NCI-H774 (cell line): ENCODE data around the gene ITPR2.

Source experiments
- DNase-seq: peaks from one replicate; lab custom pipeline; 2025; lab: John Stamatoyannopoulos, UW

The ITPR2 gene

GRCh38 chr12:26821212-26821701 is 11.7 kb downstream of the ITPR2 start:
- DNase-seq = no peak

DNA sequence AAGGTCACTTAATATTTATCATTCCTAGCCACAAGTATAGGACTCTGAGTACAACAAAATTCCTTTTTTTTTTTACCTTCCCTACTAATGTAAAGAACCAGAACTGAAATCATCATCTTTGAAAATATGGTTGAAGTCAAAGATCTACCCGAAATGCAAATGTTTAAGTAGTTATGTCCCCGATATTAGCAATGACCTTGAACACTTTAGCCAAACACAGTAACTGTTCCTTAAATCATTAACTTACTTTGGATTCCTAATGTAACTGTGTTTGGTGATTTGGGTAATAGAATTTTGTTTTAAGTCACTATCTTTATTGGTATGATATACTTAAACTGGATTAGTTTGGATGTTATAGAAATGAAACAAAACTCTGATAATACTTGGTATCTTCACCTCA is 14.4 kb downstream of the ITPR2 start:
- no peak for DNase-seq

DNA sequence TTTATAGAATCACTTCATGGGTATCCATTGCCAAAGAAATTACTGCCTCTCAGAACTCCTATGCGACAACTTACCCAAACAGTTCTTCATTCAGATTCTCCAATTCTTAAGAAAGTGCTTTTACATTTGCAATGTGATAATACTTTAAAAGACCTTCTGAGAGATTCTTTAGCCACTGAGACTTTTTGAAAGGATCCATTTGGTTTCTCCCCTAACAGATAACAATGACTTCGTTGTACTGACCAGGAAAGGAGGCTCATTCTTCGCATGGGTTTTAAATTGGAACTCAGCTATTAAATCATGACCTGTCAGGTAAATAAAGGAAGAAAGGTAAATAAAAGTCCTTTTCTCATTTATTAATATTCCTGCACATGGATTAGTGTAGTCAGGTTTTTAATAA is 14.8 kb downstream of the ITPR2 start:
- no peak for DNase-seq

GRCh38 chr12:26817183-26817591 is 15.8 kb downstream of the ITPR2 start:
- DNase-seq = peak; percentile 17

GRCh38 chr12:26813812-26814211 is 19.2 kb downstream of the ITPR2 start:
- DNase-seq = no peak

GRCh38 chr12:26810330-26810729 is 22.7 kb downstream of the ITPR2 start:
- no peak for DNase-seq

GRCh38 chr12:26809611-26810285 is 23.2 kb downstream of the ITPR2 start:
- DNase-seq = no peak

DNA sequence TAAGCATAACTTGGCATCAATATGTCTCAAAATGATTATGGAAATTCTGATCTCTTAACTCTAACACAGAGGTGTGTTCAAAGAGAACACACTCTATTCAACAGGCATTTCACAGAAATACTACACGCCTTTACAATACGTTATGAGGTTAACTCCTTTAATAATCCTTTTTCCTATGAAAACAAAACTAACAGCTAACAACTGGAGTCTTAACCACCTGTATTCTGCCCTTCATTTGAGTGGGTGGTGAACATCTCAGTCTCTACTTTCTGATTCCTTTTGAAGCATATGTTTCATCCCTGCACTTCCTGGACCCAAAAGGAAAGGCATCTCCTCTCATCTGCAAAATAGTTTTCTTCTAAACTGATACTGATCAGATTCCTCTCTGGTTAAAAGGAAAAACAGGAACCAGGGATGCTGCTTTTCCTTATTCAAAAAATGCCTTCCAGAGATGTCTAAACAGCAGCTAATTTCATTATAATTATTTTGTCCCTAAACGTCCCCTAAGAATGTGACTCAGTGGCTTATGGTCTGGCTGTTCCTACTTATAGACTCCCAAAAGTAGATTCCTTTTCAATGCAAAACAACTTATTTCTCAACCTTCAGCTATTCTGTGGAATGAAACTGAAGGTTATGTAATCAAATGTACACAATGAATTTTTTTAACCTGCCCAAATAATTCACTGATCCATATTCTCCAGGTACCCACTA is 24.1 kb downstream of the ITPR2 start:
- no peak for DNase-seq

- no peak for DNase-seq
Observed at GRCh38 chr12:26807292-26807691, 25.7 kb downstream of the ITPR2 start.

DNA sequence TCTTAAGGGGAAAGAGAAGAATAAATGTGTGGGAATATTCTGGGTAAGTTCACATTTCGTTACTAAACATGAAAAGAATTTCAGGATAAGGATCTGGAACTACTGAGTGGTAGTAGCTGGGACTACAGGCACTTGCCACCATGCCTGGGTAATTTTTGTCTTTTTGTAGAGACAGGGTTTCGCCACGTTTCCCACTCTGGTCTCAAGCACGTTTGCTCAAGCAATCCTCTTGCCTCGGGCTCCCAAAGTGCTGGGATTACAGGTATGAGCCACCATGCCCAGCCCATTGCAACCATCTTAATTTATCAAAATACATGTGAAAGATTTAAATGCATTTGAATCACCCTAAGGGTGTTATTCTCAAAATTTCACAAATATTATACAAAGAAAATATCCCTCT is 26.4 kb downstream of the ITPR2 start:
- DNase-seq = no peak

GRCh38 chr12:26805401-26805971 is 27.5 kb downstream of the ITPR2 start:
- DNase-seq = no peak

GRCh38 chr12:26803552-26803951 is 29.4 kb downstream of the ITPR2 start:
- DNase-seq = no peak

DNA sequence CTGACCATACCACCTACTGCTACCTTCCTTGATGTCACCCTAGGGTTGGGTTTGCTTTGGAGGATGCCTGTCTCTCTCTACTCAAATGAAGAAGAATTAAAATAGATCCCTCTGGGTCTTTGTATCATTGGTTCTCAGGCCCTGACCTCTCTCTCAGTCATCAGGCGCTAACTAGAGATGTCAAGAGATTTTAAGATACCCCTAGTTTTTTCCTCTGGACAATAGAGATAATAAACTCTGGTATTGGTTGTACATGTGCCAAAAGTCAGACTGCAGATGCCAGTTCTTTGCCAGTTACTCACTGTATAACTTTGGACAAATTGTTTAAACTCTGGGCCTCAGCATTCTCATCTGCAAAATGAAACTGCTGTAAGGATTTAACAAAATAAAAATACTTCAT is 31.5 kb downstream of the ITPR2 start:
- no peak for DNase-seq

GRCh38 chr12:26800858-26801257 is 32.1 kb downstream of the ITPR2 start:
- DNase-seq = no peak

DNA sequence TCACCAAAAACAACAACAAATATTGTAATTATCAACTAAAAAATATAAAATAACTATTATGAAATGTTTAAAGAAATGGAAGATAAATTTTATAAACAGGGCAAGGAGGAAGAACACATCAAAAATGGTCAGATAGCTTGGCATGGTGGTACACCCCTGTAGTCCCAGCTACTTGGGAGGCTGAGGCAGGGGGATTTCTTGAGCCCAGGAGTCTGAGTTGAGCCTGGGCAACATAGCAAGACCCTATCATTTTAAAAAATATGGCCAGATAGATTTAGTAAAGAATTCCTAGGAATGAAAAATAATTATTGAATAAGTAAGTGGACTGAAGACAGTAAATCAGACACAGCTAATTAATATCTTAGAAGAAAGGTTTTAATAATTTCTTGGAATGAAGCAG is 32.6 kb downstream of the ITPR2 start:
- DNase-seq = no peak

DNA sequence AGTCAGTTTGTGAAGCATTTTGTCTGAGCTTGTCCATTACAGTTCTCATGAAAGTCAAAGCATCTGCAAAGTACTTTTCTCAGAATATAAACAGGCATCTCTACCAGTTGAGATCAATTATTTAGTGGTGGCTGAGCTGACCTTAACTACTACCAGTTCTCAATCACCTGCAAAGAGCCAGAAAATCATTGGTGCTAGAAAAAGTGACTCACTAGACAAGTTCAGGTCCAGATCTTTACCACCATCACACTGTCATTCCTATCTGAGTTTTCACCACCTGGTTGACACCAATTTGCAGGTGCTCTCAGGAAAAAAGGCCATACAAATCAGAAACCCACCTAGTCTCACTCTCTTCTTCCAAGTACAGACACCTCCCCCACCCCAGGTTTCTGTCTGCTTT is 33.3 kb downstream of the ITPR2 start:
- DNase-seq = no peak

DNA sequence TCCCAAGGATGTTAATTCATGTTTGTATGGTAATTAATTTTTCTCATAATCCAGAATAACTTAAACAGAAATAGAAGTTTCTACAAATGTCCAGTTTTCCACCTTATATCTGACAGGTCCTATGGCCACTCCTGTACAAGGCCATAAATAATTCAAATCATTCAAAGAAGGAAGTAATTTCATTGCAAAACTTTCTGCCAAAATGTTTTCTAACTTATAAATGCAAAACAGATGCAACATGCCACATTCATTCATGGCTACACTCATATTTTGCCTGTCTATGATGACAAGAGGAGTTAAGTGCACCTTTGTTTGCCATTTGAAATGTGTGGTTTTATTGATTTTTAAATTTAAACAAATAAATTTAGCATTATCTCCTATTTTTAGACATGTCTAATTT is 34.4 kb downstream of the ITPR2 start:
- DNase-seq = no peak

- DNase-seq = no peak
Observed at GRCh38 chr12:26798023-26798422, 35.0 kb downstream of the ITPR2 start.

GRCh38 chr12:26795910-26796309 is 37.1 kb downstream of the ITPR2 start:
- DNase-seq = peak; percentile 65

- no peak for DNase-seq
Observed at GRCh38 chr12:26791301-26791791, 41.6 kb downstream of the ITPR2 start.

GRCh38 chr12:26790645-26790994 is 42.4 kb downstream of the ITPR2 start:
- no peak for DNase-seq

DNA sequence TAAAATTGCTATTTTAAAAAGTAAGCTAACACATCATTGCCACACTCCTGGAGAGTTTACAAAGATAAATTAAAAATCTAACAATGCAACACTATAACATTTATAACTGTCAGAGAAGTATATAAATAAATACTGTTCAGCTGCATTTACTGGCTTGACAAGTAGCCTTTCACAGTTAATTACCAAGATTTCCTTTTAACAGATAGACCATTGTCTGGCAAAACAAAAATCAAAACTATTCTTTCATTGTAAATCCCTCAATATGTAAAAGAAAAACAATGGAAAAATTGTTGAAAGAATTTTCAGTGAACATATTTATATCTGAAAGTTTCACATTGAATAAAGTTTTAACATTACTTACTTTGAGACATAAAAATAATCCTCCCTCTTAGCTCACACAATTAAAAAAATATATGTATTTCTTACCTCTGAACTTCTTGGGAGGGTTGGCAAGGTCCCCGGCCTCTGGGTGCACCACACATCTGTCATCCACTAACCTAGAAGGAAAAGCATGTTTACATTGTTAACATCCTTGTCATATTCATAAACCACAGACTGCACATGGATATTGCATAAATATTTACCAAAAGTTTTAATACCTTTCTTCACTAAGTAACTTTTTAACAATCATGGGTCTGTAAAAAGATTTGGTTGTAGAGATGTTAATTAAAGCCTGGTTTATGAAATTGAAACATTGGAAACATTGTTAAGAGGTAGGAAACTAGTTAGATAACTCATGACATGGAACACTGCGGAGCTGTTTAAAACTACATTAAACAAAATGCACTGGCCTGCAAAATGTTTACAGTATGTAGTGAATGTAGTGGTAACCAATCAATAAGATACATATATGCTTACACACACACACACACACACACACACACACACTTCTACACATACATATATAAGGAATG is 43.0 kb downstream of the ITPR2 start:
- no peak for DNase-seq
